EL (cell line): Measurements from ENCODE around the gene RAD23A.
"Not testable (repeated sequence)": the region's sequence is repeated elsewhere in the genome, so short reads cannot be mapped to it uniquely, and the experiment has no call there.

Experiments used
- DNase-seq: peaks from one replicate; pipeline ENCODE4 v3.0.0-alpha.2; 2016

Gene RAD23A

GRCh38 chr19:12956446-12957388 is 11.1 kb downstream of the RAD23A start, which contains the start of gene GADD45GIP1:
Gene GADD45GIP1, minus strand, starts transcription at chr19:12957223. Its CDS starts 11 bp downstream, at chr19:12957212.
- DNase-seq, result peak; percentile 79

DNA sequence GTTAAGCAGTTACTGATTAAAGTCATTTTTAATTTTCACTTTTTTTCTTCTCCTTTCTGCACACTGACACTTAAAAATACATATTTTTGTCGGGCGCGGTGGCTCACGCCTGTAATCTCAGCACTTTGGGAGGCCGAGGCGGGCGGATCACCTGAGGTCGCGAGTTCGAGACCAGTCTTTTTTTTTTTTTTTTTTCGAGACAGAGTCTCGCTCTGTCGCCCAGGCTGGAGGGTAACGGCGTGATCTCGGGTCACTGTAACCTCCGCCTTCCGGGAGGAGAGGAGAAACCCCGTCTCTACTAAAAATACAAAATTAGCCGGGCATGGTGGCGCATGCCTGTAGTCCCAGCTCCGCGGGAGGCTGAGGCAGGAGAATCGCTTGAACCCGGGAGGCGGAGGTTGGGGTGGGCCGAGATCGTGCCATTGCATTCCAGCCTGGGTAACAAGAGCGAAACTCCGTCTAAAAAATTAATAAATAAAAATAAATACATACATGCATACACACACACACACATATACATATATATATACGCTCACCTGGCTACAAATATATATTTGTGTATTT is 11.8 kb downstream of the RAD23A start:
- not testable (repeated sequence) for DNase-seq

GRCh38 chr19:12959481-12959880 is 13.8 kb downstream of the RAD23A start:
- DNase-seq, result no peak

GRCh38 chr19:12965017-12965811 is 19.6 kb downstream of the RAD23A start:
- peak; percentile 75 for DNase-seq

DNA sequence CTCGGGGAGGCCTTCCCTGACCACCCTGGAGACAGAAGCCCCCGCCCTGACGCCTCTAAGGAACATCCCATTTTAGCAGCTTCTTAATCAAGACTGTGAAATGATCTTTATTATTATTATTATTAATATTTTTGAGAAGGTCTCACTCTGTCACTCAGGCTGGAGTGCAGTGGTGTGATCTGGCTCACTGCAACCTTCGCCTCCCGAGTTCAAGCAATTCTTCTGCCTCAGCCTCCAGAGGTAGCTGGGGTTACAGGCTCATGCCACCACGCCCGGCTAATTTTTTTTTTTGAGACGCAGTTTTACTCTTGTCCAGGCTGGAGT is 20.1 kb downstream of the RAD23A start:
- DNase-seq, result no peak

DNA sequence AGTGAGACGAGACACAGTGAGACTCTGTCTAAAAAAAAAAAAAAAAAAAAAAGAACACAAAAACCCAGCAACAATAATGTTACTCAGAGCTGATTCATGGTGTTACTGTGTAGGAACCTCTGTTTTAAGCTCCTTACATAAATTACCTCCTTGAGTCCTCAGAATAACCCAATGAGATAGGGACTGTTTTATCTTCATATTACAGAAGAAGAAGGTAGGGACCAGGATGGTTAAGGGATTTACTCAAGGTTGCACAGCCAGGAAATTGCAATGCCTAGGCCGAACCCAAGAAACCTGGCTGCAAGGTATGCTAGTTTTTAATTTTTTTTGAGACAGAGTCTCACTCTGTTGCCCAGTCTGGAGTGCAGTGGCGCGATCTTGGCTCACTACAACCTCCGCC is 22.2 kb downstream of the RAD23A start:
- DNase-seq, result no peak

DNA sequence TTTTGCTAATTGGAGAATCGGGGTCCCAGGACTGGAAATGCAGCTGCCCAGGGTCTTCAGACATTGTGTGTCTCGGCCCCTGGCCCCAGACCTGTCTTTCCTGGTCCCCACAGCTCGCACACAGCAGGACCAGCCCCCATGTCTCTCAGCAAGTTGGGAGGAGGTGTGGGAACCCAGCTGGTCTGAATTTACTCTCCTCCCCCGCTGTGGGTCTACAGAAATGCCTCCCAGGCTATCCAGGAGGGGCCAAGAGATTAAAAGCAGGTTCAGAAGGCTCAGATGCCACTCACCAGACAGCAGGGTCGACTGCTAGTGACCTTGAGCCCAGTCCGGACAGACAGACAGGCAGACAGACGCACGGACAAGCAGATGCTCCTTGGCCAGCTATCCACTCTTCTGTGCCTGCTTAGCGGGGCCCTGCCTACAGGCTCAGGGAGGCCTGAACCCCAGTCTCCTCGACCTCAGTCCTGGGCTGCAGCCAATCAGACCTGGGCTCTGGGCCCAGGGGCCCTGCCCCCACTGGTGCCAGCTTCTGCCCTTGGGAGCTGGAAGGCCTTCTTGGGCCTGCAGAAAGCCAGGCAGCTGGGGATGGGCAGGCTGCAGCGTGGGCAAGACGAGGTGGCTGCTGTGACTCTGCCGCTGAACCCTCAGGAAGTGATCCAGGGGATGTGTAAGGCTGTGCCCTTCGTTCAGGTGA is 23.8 kb downstream of the RAD23A start, which contains the start of gene DAND5:
TSS of gene DAND5 (plus strand) at position 285 of the 697 bp plus-strand sequence. CDS start at position 370, 85 bp downstream.
- no peak for DNase-seq

- DNase-seq, result no peak
These were observed 24.6 kb downstream of the RAD23A start for GRCh38 chr19:12970070-12970820.

- DNase-seq, result no peak
These were observed 27.6 kb downstream of the RAD23A start for GRCh38 chr19:12973236-12973635.

DNA sequence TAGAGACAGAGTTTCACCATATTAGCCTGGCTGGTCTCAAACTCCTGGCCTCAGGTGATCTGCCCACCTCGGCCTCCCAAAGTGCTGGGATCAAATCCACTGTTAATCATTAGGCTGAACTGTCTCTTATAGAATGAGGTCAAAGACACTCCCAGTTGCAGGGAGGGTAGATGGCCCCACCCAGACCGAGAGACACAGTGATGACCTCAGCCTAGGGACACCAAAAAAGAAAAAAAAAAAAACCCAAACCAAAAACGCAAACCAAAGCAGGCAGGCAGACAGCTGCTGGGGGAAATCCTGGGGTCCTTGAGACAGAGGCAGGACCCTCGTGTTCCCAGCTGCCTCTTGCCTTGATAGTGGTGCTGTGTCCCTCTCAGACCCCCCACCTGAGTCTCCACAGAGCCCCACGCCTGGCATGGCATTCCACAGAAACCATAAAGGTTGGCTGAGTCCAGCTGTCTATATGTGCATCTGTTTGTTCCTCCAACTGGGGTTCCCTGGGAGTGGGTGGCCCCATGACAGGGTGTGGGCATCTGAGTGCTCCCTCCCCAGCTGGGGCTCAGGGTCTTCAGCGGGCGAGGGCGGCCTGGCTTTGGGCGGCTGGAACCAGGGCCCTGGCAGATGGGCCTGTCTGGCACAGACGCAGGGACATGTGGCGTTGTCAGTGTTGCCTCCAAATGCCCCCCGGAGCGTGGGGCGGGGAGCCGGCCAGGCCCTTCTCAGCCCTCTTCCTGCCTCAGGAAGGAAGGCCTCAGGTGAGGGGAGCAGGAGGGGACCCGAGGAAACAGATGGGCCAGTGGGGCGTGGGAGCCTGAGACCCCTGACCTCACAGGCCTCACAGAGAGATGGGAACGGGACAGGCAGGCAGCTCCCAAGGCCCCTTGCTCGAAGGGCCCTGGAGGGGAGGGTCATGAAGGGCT is 28.9 kb downstream of the RAD23A start:
- no peak for DNase-seq

- no peak for DNase-seq
These were observed 29.6 kb downstream of the RAD23A start for GRCh38 chr19:12975221-12975741.

- not testable (repeated sequence) for DNase-seq
These were observed 30.4 kb downstream of the RAD23A start for GRCh38 chr19:12976109-12976508.

DNA sequence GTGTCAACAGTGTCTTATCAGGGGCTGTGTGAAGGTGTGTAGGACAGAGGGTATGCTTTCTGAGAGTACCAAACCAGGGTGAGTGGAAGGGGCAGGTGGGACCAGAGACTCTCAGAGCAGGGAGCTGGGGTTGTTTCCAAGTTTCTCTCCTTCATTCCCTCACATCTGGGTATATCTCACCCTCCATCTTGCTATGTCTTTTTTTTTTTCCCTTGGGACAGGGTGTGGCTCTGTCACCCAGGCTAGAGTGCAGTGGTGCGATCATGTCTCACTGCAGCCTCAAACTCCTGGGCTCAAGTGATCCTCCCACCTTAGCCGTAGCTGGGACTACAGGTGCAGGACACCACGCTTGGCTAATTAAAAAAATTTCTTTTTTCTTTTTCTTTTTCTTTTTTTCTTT is 34.3 kb downstream of the RAD23A start:
- DNase-seq, result no peak

- DNase-seq, result no peak
These were observed 37.0 kb downstream of the RAD23A start for GRCh38 chr19:12982648-12983047.

- DNase-seq, result no peak
These were observed 37.4 kb downstream of the RAD23A start for GRCh38 chr19:12983091-12983490.

- DNase-seq, result peak; percentile 71
These were observed 38.0 kb downstream of the RAD23A start for GRCh38 chr19:12983542-12984142.

GRCh38 chr19:12984143-12984627 is 38.5 kb downstream of the RAD23A start:
- DNase-seq, result no peak

- DNase-seq, result no peak
These were observed 39.0 kb downstream of the RAD23A start for GRCh38 chr19:12984683-12985048.

GRCh38 chr19:12985049-12985776 is 39.6 kb downstream of the RAD23A start:
- DNase-seq, result peak; percentile 20
